Activated CD8-positive, alpha-beta T cell treated with anti-CD3 and anti-CD28 coated beads for 36 hours (primary cell): Measurements from ENCODE around the gene YRDC. TPM values are rescaled to one million over a fixed set of nuclear protein-coding genes. Genes with fewer than 3 reads are reported as not detected.

Experiments
- ATAC-seq: fragments of 200-7000 bp; cut with Tn5 transposase; one replicate; pipeline ENCODE4 v1.10.0; 2021; ENCODE audit warnings: mild to moderate bottlenecking, moderate library complexity
- CTCF ChIA-PET: fragments of 350-600 bp; sonication (Branson Sonifier 250); formaldehyde crosslinking; loops from one replicate; lab custom pipeline; 2021; ENCODE audit warnings: antibody characterized with exemption; lab: Charles Lee
- POLR2A ChIA-PET: fragments of 350-600 bp; sonication (Branson Sonifier 250); formaldehyde crosslinking; loops from one replicate; lab custom pipeline; 2021; ENCODE audit warnings: antibody characterized with exemption; lab: Charles Lee
- DNase-seq: peaks from one replicate; pipeline ENCODE4 v3.0.0-alpha.2; 2020
- H3K27ac Mint-ChIP-seq: one replicate; pipeline ENCODE4 v1.8.0; 2021; ENCODE audit warnings: mild to moderate bottlenecking, mixed read lengths
- H3K27me3 Mint-ChIP-seq: one replicate; pipeline ENCODE4 v1.8.0; 2021; ENCODE audit warnings: mixed read lengths
- H3K36me3 Mint-ChIP-seq: one replicate; pipeline ENCODE4 v1.8.0; 2021; ENCODE audit warnings: low read depth, mixed read lengths
- H3K4me1 Mint-ChIP-seq: one replicate; pipeline ENCODE4 v1.8.0; 2021; ENCODE audit warnings: low read depth, mixed read lengths
- H3K4me3 Mint-ChIP-seq: one replicate; pipeline ENCODE4 v1.8.0; 2021; ENCODE audit warnings: mild to moderate bottlenecking, moderate library complexity, mixed read lengths
- H3K9me3 Mint-ChIP-seq: one replicate; pipeline ENCODE4 v1.8.0; 2021; ENCODE audit warnings: mixed read lengths
- intact Hi-C: fragments of 100-400 bp; cut with micrococcal nuclease; formaldehyde crosslinking; loops from one replicate; pipeline ENCODE4 v1.10.0; 2022
- total RNA-seq, 2 experiments: library from RNA; stranded (reverse); gene quantifications; one replicate each; pipeline ENCODE4 v1.2.3, GENCODE V29; 2021
- TF ChIP-seq, protein P1 (sequence below): fragments of 200-600 bp; IDR thresholded peaks from one replicate; pipeline ENCODE4 v1.8.0; 2022; ENCODE audit warnings: antibody characterized with exemption, mild to moderate bottlenecking

YRDC gene
- total RNA-seq, 2 experiments from 2014 or later, result 36.2 to 37.1 TPM

DNA sequence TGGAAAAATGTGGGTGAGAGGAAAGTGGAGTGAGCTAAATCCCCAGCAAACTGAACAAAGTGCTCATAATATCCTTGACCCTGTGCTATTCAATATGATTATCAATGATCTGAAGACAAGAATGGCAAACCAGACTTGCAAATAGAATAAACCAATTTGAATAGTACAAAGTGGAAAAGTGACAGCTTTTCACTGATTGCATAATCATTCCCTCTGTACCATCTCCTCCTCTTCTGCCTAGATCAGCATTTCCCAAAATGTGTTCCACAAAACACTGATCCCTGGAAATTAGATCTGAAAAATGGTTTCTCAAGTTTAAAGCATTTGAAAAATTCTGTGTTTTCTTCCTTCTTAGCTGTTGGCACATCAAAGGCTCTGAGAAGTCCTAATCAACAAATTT is 43.3 kb upstream of the YRDC start:
- intact Hi-C loops, result loop anchor here (5.0 kb wide), 1 partner anchor 159 kb away; the partner anchor contains the start of gene CDCA8
- ATAC-seq (no peak), DNase-seq (no peak)
- Mint-ChIP-seq H3K9me3 (no peaks in the 10 kb centered on the region), H3K27ac (no peak overlapping the region), H3K4me3 (no peak overlapping the region), H3K36me3 (peaks cover 24% of the 10 kb centered on the region), H3K27me3 (no peaks in the 10 kb centered on the region), H3K4me1 (peaks cover 41% of the 10 kb centered on the region)
- TF ChIP-seq, protein P1, sequence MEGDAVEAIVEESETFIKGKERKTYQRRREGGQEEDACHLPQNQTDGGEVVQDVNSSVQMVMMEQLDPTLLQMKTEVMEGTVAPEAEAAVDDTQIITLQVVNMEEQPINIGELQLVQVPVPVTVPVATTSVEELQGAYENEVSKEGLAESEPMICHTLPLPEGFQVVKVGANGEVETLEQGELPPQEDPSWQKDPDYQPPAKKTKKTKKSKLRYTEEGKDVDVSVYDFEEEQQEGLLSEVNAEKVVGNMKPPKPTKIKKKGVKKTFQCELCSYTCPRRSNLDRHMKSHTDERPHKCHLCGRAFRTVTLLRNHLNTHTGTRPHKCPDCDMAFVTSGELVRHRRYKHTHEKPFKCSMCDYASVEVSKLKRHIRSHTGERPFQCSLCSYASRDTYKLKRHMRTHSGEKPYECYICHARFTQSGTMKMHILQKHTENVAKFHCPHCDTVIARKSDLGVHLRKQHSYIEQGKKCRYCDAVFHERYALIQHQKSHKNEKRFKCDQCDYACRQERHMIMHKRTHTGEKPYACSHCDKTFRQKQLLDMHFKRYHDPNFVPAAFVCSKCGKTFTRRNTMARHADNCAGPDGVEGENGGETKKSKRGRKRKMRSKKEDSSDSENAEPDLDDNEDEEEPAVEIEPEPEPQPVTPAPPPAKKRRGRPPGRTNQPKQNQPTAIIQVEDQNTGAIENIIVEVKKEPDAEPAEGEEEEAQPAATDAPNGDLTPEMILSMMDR, result no peak
- CTCF ChIA-PET, result interaction anchor here (0.7 to 3.5 kb wide), 4 partner anchors 10 to 159 kb away, joined by 3 to 58 read pairs (median 4); partner anchors contain the start of genes C1orf122, CDCA8, MTF1 and YRDC
- POLR2A ChIA-PET, result interaction anchor here (0.6 to 2.8 kb wide), 5 partner anchors 8 to 160 kb away, joined by 3 to 10 read pairs (median 4); partner anchors contain the start of gene MTF1

DNA sequence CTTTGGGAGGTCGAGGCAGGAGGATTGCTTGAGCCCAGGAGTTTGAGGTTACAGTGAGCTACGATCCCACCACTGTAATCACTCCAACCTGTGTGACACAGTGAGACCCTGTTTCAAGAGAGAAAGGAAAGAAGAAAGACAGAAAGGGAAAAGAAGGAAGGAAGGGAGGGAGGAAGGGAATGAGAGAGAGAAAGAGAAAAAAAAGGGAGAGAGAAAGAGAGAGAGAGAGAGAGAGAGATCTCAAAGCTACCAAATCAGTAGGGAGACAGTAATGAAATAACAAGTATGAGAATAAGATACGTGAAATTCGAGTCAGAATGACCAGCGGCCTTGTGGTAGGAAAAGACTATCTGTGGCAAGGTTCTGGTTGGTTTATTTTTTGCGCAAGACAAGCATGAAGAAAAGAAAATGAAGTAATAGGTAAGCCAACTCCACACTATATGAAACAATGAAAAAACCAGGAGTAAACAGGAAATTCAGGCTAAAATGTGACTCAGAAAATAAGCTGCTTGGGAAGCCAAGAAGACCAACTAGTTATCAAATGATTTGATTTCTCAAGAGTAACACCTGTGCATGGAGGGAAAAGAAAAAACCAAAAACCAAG is 42.4 kb upstream of the YRDC start:
- intact Hi-C loops, result loop anchor here (5.0 kb wide), 1 partner anchor 158 kb away; the partner anchor contains the start of gene CDCA8
- ATAC-seq, result no peak
- no peaks in the 10 kb centered on the region for H3K9me3 Mint-ChIP-seq
- peaks cover 49% of the 10 kb centered on the region for H3K4me1 Mint-ChIP-seq
- TF ChIP-seq, protein P1, result no peak
- no peak for DNase-seq
- CTCF ChIA-PET, result interaction anchor here (0.7 to 3.5 kb wide), 5 partner anchors 10 to 158 kb away, joined by 3 to 58 read pairs (median 3); partner anchors contain the start of genes C1orf122, CDCA8, INPP5B and MTF1
- no peak overlapping the region for H3K27ac Mint-ChIP-seq
- no peaks in the 10 kb centered on the region for H3K27me3 Mint-ChIP-seq
- H3K36me3 Mint-ChIP-seq, result peaks cover 26% of the 10 kb centered on the region
- POLR2A ChIA-PET, result interaction anchor here (0.8 to 2.8 kb wide), 5 partner anchors 9 to 160 kb away, joined by 3 to 10 read pairs (median 4); partner anchors contain the start of gene MTF1
- no peak overlapping the region for H3K4me3 Mint-ChIP-seq

DNA sequence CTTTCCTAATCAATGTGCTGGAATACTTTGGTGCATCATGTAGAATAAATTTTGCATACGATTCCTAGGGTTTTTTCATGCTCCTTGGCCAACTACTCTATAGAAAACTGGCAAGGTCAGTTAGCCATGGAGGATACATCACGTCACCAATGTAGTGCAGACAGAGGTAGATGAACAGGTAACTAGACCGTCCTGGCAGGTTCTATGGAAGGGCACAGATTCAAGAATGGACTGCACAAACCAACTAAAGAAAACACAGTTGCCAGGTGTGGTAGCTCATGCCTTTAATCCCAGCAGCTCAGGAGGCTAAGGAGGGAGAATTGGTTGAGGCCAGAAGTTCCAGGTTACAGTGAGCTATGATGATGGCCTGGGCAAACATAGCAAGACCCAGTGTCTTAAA is 41.5 kb upstream of the YRDC start:
- H3K4me1 Mint-ChIP-seq, result peaks cover 50% of the 10 kb centered on the region
- intact Hi-C loops, result no loop called here
- TF ChIP-seq, protein P1, result no peak
- peaks cover 30% of the 10 kb centered on the region for H3K36me3 Mint-ChIP-seq
- H3K27me3 Mint-ChIP-seq, result no peaks in the 10 kb centered on the region
- DNase-seq (no peak), ATAC-seq (no peak)
- no peak overlapping the region for H3K4me3 Mint-ChIP-seq
- POLR2A ChIA-PET, result no interaction called here
- no peak overlapping the region for H3K27ac Mint-ChIP-seq
- no peaks in the 10 kb centered on the region for H3K9me3 Mint-ChIP-seq
- CTCF ChIA-PET, result interaction anchor here (3.5 kb wide), 1 partner anchor 11 kb away, joined by 58 read pairs; the partner anchor contains the start of gene MTF1

DNA sequence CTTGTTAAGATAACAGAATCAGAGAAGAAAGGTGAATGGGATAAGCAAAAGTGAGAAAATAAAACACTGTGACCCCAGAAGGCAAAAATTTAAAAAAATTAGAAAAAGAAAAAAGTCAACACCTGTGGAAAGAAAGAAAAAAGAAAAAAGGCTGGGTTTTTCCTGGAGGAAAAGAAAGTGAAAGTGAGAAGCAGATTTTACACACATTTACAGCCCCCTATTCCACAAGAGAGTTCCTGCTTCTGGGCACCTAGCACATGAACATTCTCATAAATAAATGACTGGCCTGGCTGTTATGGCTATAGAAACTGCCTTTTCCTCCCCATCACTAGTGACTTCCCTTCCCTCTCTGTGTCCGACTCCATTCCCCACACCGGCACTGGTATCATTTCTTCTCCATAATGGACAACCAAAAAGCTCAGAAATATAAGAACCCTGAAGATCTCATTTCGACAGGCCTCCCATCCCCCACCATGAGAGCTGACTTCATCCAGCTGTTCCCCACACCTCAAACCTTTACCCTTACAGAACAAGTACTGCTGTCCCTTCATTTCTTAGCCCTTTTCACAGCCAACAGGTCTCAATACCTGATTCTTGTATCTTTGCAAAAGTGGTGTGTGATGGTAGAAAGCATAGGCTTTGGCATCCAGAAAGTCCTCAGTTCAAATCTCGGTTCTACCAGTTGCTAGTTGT is 38.8 kb upstream of the YRDC start:
- Mint-ChIP-seq H3K36me3 (peaks cover 16% of the 10 kb centered on the region), H3K4me3 (peak overlapping the region; percentile 69), H3K9me3 (no peaks in the 10 kb centered on the region), H3K27ac (peak overlapping the region; percentile 86), H3K27me3 (no peaks in the 10 kb centered on the region), H3K4me1 (peaks cover 47% of the 10 kb centered on the region)
- CTCF ChIA-PET, result interaction anchor here (0.9 to 3.2 kb wide), 6 partner anchors 9 to 243 kb away, joined by 3 to 33 read pairs (median 3); partner anchors contain the start of gene MTF1
- TF ChIP-seq, protein P1, result no peak
- ATAC-seq (no peak), DNase-seq (peak; percentile 28)
- intact Hi-C loops, result no loop called here
- POLR2A ChIA-PET, result interaction anchor here (1.2 to 1.3 kb wide), 2 partner anchors 9 to 19 kb away, joined by 3 read pairs; no protein-coding TSS in a partner anchor
